Smooth muscle cell (in vitro differentiated cells): ENCODE data around the gene B4GALT3. TPM values are rescaled to one million over a fixed set of nuclear protein-coding genes. Genes with fewer than 3 reads are reported as not detected.
A peak's percentile ranks its signal among the peaks of the same experiment; 100 is the strongest.

Experiments
- DNase-seq: peaks from one replicate; lab custom pipeline; 2025; ENCODE audit not compliant: unreplicated experiment; lab: John Stamatoyannopoulos, UW
- H2AFZ ChIP-seq: fragments of 200-600 bp; sonication (generic); 2 replicates; pipeline ENCODE4 v1.6.0; 2016; ENCODE audit warnings: antibody characterized with exemption, low read depth, mild to moderate bottlenecking
- H3F3A ChIP-seq: fragments of 200-600 bp; sonication (generic); 2 replicates; pipeline ENCODE4 v1.6.0; 2017; ENCODE audit warnings: antibody characterized with exemption, low read depth
- H3K27ac ChIP-seq: fragments of 200-600 bp; sonication (generic); 2 replicates; pipeline ENCODE4 v1.5.1; 2016; ENCODE audit warnings: low read depth, mild to moderate bottlenecking
- H3K27me3 ChIP-seq: fragments of 200-600 bp; sonication (generic); 2 replicates; pipeline ENCODE4 v1.6.1; 2016; ENCODE audit warnings: low read depth, mild to moderate bottlenecking
- H3K36me3 ChIP-seq: fragments of 200-600 bp; sonication (generic); 2 replicates; pipeline ENCODE4 v1.5.1; 2016; ENCODE audit warnings: low read depth
- H3K4me1 ChIP-seq: fragments of 200-600 bp; sonication (generic); 2 replicates; pipeline ENCODE4 v1.5.1; 2016; ENCODE audit warnings: low read depth
- H3K4me2 ChIP-seq: fragments of 200-600 bp; sonication (generic); 2 replicates; pipeline ENCODE4 v1.6.0; 2016; ENCODE audit warnings: mild to moderate bottlenecking
- H3K4me3 ChIP-seq: fragments of 200-600 bp; sonication (generic); 2 replicates; pipeline ENCODE4 v1.5.1; 2016; ENCODE audit warnings: mild to moderate bottlenecking
- H3K79me2 ChIP-seq: fragments of 200-600 bp; sonication (generic); 2 replicates; pipeline ENCODE4 v1.6.0; 2016; ENCODE audit warnings: low read depth, mild to moderate bottlenecking
- H3K9ac ChIP-seq: fragments of 200-600 bp; sonication (generic); 2 replicates; pipeline ENCODE4 v1.6.0; 2016; ENCODE audit warnings: low read depth
- H3K9me3 ChIP-seq: fragments of 200-600 bp; sonication (generic); replicated peaks from 2 replicates; pipeline ENCODE4 v1.5.1; 2016; ENCODE audit warnings: low read depth
- H4K20me1 ChIP-seq: fragments of 200-600 bp; sonication (generic); 2 replicates; pipeline ENCODE4 v1.6.0; 2016; ENCODE audit warnings: low read depth
- CTCF ChIP-seq: fragments of 200-600 bp; sonication (generic); IDR thresholded peaks from 2 replicates; pipeline ENCODE4 v1.5.1; 2017; ENCODE audit warnings: borderline replicate concordance, mild to moderate bottlenecking, antibody characterized with exemption; ENCODE audit not compliant: insufficient read depth, poor library complexity, severe bottlenecking
- WGBS: methylation state at CpG from one replicate; pipeline ENCODE4 v1.1.7; 2016; ENCODE audit warnings: low lambda C conversion rate; 5-methylcytosine and 5-hydroxymethylcytosine counted together
- polyA plus RNA-seq: library from polyadenylated mRNA; unstranded; fragments of >200 nt; fragmentation: Nextera tagmentation; extraction: Ambion mirVana; gene quantifications from 2 replicates; pipeline ENCODE4 v1.2.1, GENCODE V29; 2016
- total RNA-seq: library from RNA; depleted of rRNA; stranded (reverse); fragments of >200 nt; gene quantifications from 2 replicates; pipeline ENCODE4 v1.2.3, GENCODE V29; 2014

B4GALT3 gene
- total and polyA plus RNA-seq, 2 experiments from 2014 or later = 21.4 to 44.9 TPM

GRCh38 chr1:161206411-161207140 lies 29.3 kb upstream of the B4GALT3 start:
- no peak for TF ChIP-seq CTCF
- Histone ChIP-seq H2AFZ (no peak overlapping the region), H3K36me3 (peaks cover 10% of the 10 kb centered on the region), H3K4me3 (no peak overlapping the region), H3K79me2 (peaks cover 20% of the 10 kb centered on the region), H3K4me1 (peaks cover 10% of the 10 kb centered on the region), H3K9ac (no peak overlapping the region), H3F3A (peaks cover 1% of the 10 kb centered on the region), H3K27ac (no peak overlapping the region), H4K20me1 (peaks cover 4% of the 10 kb centered on the region), H3K9me3 (no peaks in the 10 kb centered on the region), H3K27me3 (no peaks in the 10 kb centered on the region), H3K4me2 (no peak overlapping the region)
- 84% methylated on average over 12 of the region's 12 CpGs for WGBS
- no peak for DNase-seq

- 4% methylated on average over 53 of the region's 53 CpGs for WGBS
- Histone ChIP-seq H3K27ac (peak within 1 kb of the TSS; percentile 92), H4K20me1 (no peaks in the 10 kb centered on the region), H3K36me3 (no peaks in the 10 kb centered on the region), H3F3A (peaks cover 10% of the 10 kb centered on the region), H3K79me2 (peaks cover 20% of the 10 kb centered on the region), H2AFZ (peak within 1 kb of the TSS; percentile 83), H3K9ac (peak within 1 kb of the TSS; percentile 85), H3K4me1 (peaks cover 44% of the 10 kb centered on the region), H3K4me2 (peak within 1 kb of the TSS; percentile 96), H3K9me3 (no peaks in the 10 kb centered on the region), H3K4me3 (peak within 1 kb of the TSS; percentile 77), H3K27me3 (no peaks in the 10 kb centered on the region)
- peak; percentile 69 for DNase-seq
- TF ChIP-seq CTCF = peak; percentile 11
Observed at GRCh38 chr1:161201836-161202712, 24.8 kb upstream of the B4GALT3 start, which contains the start of gene NDUFS2. NDUFS2 (plus strand) TSS chr1:161202367; CDS start chr1:161202386, 19 bp downstream.

- Histone ChIP-seq H3K79me2 (peaks cover 24% of the 10 kb centered on the region), H3K4me2 (peak overlapping the region; percentile 96), H3K36me3 (no peaks in the 10 kb centered on the region), H3K27ac (peak overlapping the region; percentile 92), H3K4me1 (peaks cover 52% of the 10 kb centered on the region), H3K9me3 (no peaks in the 10 kb centered on the region), H3K27me3 (no peaks in the 10 kb centered on the region), H3F3A (peaks cover 11% of the 10 kb centered on the region), H3K9ac (peak overlapping the region; percentile 72), H3K4me3 (peak overlapping the region; percentile 77), H4K20me1 (no peaks in the 10 kb centered on the region), H2AFZ (peak overlapping the region; percentile 78)
- DNase-seq = no peak
- 85% methylated on average over 13 of the region's 13 CpGs for WGBS
- no peak for TF ChIP-seq CTCF
Observed at GRCh38 chr1:161200992-161201835, 23.9 kb upstream of the B4GALT3 start.
